PC-9 (cell line): ENCODE data around the gene CEP20.

Experiments used
- EZH2 ChIP-seq: fragments of 200-600 bp; sonication (generic); IDR thresholded peaks from 2 replicates; pipeline ENCODE4 v1.8.0; 2017; ENCODE audit warnings: antibody characterized with exemption, low read depth
- TF ChIP-seq, protein P1 (sequence below): fragments of 200-600 bp; sonication (generic); conservative IDR thresholded peaks from 2 replicates; pipeline ENCODE4 v1.6.1; 2017; ENCODE audit warnings: mixed run types, antibody characterized with exemption, mild to moderate bottlenecking, moderate library complexity

DNA sequence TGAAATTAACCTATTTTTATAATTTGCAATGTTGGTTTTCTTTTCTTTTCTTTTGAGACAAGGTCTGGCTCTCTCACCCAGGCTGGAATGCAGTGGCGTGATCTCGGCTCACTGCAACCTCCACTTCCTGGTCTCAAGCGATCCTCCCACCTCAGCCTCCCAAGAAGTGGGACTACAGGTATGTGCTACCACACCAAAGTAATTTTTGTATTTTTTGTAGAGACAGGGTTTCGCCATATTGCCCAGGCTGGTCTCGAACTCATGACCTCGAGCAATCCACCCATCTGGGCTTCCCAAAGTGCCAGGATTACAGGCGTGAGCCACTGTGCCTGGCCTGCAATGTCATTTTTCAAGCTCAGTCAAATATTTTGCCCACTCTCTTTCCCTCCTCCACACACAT is 67.6 kb downstream of the CEP20 start:
- TF ChIP-seq, protein P1, sequence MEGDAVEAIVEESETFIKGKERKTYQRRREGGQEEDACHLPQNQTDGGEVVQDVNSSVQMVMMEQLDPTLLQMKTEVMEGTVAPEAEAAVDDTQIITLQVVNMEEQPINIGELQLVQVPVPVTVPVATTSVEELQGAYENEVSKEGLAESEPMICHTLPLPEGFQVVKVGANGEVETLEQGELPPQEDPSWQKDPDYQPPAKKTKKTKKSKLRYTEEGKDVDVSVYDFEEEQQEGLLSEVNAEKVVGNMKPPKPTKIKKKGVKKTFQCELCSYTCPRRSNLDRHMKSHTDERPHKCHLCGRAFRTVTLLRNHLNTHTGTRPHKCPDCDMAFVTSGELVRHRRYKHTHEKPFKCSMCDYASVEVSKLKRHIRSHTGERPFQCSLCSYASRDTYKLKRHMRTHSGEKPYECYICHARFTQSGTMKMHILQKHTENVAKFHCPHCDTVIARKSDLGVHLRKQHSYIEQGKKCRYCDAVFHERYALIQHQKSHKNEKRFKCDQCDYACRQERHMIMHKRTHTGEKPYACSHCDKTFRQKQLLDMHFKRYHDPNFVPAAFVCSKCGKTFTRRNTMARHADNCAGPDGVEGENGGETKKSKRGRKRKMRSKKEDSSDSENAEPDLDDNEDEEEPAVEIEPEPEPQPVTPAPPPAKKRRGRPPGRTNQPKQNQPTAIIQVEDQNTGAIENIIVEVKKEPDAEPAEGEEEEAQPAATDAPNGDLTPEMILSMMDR: no peak
- no peak for TF ChIP-seq EZH2
